Stimulated activated CD8-positive, alpha-beta memory T cell treated with anti-CD3 and anti-CD28 coated beads, Interleukin-15, amount 100 ng/mL, for 24 hours (primary cell): ENCODE results near the gene PLET1.

Experiments used
- DNase-seq: peaks from one replicate; pipeline ENCODE4 v3.0.0-alpha.2; 2020; ENCODE audit warnings: low read depth

The PLET1 gene

DNA sequence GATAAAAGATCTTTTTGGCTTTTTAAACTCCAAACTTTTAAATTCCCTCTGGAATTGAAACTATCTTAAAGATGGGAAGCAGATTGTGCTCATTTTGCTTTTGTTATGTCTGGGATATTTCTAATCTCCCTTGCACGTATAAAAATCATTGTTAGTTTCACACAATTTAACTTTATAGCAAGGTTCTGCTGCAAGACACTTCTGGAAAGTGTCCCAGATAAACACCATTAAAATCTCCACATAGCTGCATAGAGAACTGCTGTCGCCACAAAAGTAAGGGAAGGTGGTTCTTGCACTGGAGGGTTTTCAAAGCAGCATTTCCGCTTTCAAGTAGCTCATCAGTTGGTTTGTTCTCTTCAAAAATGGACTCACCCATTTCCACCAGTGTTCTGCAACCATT is 22.6 kb downstream of the PLET1 start:
- no peak for DNase-seq

DNA sequence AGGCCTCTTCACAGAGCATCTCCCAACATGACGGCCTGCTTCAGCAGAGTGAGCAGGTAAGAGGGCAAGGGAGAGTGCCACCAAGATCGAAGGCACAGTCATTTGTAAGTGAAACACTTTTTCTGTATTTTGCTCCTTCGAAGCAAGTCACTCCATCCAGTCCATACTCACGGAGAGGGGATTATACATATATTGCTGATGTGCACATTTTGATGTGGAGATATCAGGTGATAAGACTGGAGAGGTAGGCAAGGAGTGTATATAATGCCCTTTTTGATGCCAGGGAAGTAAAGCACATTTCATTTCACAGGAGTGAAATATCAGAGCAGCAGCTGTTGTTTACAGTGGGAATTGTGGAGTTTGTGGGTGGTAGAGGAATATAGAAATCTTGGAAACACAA is 23.2 kb downstream of the PLET1 start:
- no peak for DNase-seq

DNA sequence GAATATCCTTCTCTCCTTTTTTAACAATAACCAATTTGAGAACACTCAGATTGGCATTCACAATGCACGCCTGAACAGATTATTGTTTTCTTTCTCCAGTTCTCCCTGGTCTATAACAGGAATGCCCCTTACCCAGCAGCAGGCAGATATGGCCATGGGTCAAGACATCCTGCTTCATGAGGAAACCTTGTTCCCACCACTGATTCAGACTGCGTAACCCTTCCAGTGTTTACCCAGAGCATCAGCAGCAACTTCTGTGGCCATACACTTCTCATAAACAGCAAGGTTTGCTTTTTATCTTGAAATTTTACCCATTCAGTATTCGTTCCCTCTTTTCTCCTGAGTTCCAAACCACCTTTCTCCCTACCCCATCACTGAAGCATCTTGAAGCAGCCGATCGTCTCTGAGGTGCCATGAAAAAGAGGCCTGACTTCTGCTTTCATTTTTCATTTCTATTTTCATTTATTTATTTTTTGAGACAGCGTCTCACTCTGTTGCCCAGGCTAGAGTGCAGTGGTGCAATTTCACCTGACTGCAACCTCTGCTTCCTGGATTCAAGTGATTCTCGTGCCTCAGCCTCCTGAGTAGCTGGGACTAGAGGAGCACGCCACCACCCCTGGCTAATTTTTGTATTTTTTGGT is 24.8 kb downstream of the PLET1 start:
- no peak for DNase-seq

DNA sequence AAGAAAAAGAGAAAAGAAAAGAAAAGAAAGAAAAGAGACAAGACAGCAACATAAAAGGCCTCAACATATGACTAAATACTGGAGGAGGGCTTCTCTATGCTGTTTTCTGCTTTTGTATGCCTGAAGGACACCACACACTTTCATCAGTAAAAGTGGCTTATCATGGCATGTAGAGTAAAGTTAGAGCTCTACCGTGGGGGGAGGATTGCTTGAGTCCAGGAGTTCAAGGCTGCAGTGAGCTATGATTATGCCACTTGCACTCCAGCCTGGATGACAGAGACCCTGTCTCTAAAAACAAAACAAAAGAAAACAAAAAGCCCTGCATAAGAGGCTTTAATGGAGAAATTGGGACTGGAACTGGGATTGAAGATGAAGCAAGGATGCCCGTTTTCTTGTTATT is 28.7 kb downstream of the PLET1 start:
- no peak for DNase-seq

DNA sequence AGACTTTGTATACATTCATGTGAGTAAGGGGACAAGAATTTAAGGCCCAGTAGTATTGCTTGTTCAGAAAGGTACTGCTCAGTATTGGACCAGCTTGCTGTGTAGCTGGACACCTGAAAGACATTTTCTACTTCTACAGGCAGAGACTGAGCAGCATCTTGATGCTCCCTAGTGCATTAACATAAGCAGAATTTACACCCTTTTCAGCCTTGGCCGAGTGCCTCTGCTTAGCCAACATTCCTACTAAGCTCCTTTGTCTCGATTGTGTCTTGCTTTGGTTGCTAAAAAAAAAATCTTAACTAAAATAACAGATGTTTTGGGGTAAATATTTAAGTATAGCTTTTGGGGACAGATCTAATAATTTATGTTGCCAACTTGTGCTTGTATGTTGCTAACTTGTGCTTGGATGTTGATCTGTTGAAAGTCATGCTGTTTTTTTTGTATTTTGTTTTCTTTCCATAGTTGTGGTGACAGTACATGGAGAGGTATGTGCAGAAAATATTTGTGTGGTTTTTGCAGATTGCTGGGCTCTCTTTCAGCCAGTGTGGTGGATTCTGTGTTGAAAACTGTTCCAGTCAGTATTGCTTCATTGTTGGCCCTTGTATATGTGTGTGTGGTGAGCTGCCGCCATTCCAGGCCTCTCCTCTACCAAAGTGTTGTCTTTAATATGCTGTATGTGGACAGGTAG is 30.8 kb downstream of the PLET1 start:
- no peak for DNase-seq

DNA sequence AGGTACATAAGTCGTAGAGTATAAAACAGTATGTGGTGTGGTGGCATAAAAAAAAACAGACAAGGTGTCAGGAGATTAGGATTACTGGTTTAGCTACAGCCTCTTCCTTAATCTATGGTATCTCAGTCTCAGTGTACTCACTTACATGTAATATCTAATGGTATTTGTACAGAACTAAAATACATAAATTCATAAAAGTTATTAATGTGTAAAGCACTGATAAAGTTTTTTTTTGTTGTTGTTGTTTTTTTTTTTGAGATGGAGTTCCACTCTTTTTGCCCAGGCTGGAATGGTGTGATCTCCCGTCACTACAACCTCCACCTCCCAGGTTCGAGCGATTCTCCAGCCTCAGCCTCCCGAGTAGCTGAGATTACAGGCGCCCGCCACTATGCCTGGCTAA is 31.5 kb downstream of the PLET1 start:
- DNase-seq, result no peak

DNA sequence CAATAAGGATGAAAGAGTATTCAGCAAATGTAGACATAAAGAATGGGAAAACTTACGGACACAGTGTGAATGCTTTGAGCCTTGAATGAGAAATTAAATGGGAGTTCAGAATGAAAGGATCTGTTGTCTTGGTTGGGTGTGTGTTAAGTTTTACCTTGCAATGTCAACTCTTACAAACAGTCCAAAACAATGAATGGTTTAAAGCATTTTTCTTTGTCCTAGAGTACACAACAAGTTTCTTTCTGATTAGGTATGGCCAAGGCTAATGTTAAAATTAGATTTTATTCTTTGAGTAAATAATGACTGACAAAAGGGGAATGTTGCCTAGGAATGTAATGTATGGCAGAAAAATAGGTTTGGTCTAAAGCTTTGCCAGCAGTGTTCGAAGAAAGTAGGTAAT is 32.0 kb downstream of the PLET1 start:
- DNase-seq, result no peak

DNA sequence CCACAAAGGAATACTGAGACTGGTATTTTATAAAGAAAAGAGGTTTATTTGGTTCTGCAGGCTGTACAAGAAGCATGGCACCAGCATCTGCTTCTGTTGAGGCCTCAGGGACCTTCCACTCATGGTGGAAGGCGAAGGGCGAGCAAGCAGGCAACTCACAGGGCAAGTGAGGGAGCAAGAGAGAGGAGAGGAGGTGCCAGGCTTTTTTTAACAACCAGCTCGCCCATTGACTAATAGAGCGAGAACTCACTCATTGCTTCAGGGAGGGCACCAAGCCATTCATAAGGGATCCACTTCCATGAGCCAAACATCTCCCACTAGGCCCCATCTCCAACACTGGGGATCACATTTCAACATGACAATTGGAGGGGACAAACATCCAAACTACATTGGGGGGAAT is 33.2 kb downstream of the PLET1 start:
- DNase-seq, result no peak

DNA sequence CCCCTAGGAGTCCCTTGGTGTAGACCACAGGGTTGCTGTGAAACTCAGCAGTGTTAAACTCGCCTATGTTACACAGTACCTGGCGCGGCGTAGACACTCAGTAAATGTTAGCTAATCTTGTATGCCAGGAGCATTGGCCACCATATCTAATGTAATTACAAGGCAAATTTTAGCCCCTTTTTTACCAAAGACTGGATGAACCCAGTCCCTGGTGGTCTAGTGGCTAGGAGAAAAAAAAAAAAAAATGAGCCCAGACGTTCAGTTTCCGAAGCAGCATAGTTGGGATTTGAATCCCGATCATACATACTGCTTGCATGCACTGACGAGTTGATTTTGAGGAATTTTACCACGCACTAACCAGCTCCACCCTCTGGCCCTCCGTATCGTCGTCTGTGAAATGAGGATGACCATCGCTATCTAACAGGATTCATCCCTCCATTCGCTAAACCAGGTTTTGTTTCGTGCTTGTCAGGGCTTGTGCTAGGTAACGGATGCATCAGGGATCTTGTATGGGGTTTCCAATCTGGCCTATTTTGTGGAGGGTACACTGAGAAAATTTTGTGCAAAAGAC is 33.7 kb downstream of the PLET1 start:
- DNase-seq, result no peak

DNA sequence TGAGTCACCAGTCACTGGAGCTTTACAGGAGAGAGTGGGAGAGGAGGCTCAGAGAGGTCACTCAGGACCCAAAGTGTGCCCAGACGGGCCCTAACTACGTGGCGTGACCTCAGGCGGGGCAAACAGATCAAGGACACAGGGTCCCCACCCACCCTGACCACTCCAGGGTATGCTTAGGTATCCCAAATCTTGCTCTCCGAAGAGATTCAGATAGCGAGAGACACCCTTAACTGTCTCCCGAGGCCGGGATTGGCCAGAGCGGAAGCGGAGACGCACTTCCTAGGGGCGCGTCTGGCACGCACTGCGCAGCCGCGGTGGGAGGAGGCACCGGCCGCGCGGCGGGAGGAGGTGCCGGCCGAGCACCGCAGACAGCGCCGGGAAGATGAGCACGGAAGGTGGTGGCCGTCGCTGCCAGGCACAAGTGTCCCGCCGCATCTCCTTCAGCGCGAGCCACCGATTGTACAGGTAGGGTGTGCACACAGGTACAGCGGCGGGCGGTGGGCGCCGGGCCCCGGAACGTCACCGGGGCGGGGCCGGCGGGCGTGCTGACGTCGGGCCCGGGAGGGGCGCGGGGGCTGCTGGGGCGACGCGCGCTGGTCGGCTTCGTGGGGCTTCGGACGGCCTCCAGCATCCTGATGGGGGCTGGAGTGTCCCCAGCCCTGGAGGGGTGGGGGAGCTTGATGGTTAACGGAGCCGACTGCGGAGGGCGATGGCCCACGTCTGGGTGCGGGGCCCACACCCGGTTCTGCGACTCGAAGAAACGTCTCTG is 34.4 kb downstream of the PLET1 start, which contains the start of gene PTS:
TSS of gene PTS (plus strand) at position 367 of the 769 bp plus-strand sequence. CDS start at position 383, 16 bp downstream.
- peak; percentile 63 for DNase-seq

DNA sequence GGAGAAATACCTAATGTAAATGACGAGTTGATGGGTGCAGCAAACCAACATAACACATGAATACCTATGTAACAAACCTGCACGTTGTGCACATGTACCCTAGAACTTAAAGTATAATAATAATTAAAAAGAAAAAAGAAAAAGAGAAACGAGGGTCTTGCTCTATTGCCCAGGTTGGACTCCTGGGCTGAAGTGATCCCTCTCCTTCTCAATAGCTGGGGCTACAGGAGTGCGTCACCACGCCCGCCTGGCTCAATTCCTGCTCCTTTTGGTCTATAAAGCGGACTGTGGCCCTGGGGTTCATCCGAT is 35.0 kb downstream of the PLET1 start:
- no peak for DNase-seq

DNA sequence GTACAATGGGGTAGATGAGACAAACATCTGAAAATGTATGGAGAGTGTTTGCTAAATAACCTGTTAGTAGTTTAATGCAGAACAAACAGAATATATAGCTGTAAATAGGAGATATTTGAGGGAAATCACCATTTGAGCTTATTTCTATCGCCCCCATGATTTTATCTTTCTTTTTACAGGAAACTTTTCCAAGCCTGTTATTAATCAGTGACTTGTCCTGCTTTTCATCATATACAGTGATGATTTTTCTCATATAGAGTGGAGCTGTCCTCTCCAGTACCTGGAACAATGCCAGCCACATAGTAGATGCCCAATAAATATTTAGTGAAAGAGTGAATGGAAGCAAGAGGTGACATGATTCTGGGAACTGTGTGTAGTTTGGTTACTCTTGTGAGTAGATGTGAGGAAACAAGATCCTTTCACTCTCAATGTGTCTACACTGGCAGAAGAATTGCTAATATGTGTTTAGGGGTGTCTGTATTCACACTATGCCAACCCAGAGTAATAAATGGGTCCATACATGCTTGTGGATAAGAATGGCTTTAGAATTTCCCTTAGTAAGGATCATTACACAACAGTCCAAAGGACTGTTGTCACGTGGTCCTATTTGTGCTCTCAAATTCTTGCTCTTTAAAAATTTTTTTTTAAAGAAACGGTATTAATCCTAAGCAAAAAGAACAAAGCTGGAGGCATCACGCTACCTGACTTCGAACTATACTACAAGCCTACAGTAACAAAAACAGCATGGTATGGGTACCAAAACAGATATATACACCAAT is 36.7 kb downstream of the PLET1 start:
- no peak for DNase-seq

DNA sequence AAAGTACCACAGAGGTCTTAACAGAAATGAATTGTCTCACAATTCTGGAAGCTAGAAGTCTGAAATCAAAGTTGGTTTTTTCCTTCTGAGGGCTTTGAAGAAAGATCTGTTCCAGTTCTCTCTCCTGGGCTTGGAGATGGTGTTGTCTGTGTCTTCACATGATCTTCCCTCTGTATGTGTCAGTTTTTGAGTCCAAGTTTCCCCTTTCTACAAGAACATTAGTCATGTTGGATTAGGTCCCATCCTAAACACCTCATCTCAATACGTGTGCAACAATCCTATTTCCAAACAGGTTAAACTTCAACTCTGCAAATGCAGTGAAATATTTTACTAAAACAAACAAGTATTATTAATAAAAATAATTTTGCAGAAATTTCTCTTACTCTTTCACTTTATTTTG is 37.5 kb downstream of the PLET1 start:
- DNase-seq, result no peak

DNA sequence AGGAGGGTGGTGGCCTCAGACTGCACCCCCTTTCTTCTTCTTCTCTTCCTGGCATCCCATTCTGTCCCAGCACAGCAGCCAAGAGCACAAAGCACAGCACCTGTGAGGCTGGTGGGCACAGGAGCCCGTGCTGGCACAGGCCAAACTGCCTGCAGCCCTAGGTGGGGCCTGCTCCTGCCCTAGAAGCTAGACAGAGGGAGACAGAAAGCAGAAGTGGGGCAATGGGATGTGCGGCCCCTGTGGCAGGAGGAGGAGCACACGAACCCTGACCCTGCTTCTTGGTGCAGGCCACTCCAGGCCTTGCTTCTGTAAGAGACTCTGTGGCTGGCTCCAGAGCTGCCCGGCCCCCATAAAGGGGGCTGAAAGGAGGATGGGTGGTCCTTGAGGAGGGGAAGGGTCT is 38.4 kb downstream of the PLET1 start:
- DNase-seq, result no peak

DNA sequence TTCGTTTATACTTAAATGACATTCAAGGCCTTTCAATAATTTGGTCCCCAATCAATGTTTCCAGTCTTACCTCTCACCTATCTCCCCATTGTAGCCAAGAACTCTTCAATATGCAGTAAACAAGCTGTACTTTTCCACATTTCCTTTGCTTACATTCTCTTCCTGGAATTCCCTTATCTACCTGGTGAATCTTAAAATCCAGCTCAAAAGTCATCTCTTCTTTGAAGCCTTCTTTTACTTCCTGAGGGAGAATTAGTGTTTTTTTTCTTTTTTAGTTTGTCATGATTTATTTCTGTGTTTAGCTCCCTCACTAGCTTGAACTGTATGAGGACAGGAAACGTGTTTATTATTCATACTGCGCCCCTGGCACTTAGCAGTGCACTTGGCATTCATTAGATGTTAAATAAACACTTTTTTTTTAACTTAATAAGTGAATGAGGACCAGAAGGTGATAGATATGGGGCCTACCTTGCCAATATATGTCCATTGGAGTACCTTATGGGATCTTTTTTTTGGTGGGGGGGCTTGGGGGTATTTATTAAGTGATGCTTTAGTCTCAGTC is 39.3 kb downstream of the PLET1 start:
- no peak for DNase-seq

DNA sequence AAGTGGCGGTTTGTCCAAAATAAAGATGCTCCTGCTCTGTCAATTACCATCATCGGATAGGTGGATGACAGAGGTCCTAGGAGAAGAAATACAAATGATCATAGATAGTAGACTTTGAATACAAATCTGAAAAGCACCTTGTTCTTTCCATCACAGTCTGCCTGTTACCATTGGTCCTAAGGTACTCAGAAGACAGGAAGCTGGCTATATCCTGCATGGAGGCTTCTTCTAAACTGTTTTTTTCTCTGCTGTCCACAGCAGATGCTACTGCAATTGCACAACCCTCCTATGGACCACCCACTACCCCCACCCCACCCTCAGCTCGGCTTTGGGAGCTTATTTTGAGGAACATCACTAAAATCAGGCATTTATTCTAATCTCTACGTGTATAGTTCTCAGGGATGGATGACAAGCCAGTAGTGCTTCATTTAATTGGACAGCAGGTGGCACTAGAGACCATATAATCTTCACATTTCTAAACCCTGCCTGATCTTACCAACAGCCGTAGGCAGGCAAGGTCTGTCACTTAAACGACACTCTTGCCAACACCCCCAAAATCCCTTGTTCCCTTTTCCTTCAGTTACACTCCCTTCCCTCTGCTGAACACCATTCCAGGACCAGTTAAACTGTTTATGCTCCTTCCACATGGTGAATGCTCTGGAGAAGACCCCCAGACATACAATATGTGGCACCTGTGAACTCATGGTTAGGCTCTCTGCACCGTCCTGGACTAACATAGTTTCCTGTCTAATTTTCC is 41.0 kb downstream of the PLET1 start:
- no peak for DNase-seq

DNA sequence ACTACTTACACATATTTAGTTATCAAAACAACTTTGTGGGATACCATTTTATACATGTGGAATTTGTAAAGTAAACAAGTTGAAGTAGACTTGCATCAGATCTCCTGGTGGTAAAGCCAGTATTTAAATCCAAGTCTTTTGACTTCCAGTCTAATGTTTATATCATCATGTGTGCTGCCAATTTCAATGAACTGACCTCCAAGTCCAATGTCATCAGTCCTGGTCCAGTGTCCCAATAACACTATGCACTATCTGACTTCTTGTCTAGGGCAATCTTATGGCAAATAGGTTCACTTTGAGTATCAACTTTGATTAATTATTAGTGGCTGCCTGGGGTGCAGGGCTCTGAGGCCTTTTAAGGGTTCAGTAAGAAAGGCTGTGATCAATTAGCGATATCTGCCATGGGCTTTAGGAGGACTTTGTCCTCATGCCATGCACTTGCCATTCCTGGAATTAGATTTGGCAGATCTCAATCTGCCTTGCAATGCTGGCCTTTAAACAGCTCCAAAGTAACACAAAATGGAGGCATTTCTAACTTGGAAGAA is 44.0 kb downstream of the PLET1 start:
- DNase-seq, result no peak

DNA sequence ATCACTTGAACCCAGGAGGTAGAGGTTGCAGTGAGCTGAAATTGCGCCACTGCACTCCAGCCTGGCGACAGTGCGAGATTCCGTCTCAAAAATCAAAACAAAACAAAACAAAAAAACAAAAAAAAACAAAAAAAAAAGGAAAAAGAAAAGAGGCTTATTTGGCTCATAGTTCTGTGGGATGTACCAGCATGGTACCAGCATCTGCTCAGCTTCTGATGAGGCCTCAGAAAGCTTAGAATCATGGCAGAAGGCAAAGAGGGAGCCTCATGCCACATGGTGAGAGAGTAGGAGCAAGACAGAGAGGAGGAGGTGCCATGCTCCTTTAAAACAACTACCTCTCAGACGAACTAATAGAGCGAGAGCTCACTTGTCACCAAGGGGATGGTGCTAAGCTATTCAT is 45.0 kb downstream of the PLET1 start:
- no peak for DNase-seq

DNA sequence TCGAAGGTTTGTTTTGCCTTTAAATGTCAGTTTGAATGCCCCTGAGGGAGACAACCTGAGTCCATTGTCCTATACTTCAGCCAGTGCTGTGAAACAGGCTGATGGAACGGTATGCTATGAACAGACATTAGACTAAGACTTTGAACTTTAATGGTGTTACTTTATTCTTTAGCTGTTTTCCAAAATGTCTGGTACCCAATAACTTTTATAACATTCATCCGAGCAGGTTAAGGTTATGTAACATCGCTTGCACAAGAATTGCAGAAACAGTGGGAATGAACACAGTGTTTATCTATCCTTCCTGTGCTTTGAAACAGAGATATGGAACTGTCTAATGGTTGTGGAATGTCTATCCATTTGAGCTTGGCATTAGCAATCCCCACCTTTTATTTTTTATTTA is 46.9 kb downstream of the PLET1 start:
- no peak for DNase-seq

DNA sequence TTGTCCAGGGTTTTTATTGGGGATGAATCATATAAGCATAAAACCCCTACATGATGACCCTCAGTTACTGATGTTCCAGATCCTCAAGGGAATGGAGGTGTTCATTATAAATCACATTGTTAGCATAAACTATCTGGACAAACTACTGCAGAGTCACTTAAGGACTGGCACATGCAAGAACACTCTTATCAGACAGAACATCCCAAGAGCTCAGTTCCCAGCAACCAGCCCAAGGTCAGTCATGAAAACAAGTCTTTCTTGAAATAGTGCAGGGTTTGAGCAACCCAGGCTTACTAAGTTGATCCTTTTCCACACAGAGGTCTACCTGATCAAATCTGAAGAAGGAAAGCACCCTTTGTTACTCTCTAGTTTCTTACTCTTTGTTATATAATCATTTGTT is 48.0 kb downstream of the PLET1 start:
- no peak for DNase-seq

DNA sequence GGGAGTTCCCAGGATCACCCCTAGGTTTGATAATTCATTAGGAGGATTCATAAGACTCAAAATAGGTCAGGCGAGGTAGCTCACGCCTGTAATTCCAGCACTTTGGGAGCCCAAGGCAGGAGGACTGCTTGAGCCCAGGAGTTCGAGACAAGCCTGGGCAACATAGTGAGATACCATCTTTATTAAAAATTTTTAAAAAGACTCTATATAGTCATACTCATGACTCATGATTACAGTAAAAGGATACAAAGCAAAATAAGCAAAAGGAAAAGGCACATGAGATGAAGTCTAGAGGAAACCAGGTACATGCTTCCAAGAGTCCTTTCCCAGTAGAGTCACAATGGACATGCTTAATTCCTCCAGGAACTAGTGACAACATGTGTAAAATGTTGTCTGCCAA is 48.4 kb downstream of the PLET1 start:
- no peak for DNase-seq
